Stimulated activated naive CD4-positive, alpha-beta T cell treated with Interleukin-2 at 50 U/mL for 16 hours (primary cell): ENCODE measurements around the gene MAGEB10.
"Not testable (repeated sequence)": the region's sequence is repeated elsewhere in the genome, so short reads cannot be mapped to it uniquely, and the experiment has no call there.

Source experiments
- DNase-seq: peaks from one replicate; lab custom pipeline; 2025; lab: John Stamatoyannopoulos, UW

The MAGEB10 gene

GRCh38 chrX:27807690-27808089 is at the start of gene MAGEB10:
Gene MAGEB10, plus strand, starts transcription at chrX:27807990. Its CDS starts 13,317 bp downstream, at chrX:27821307.
- no peak for DNase-seq

GRCh38 chrX:27765718-27766117 is 42.1 kb upstream of the MAGEB10 start:
- no peak for DNase-seq

DNA sequence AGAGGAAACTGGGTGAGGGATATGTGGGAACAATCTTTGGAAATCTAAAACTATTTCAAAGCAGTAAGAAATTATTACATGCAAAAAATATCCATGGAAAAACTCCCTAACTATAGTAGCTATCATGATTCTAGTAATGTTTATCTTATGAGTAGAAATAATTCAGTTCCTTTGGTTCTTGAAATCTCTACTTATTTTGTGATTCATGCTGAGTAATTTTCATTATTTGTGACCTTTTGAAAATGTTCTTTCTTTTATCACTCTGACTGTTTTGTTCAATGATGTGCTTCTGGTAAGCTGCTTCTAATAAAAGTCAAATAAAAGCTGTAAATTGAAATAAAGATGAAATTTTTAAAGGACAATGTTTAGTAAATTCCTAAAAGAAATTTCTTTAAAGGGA is 40.4 kb upstream of the MAGEB10 start:
- DNase-seq, result no peak

- no peak for DNase-seq
Observed at GRCh38 chrX:27775984-27776383, 31.8 kb upstream of the MAGEB10 start.

DNA sequence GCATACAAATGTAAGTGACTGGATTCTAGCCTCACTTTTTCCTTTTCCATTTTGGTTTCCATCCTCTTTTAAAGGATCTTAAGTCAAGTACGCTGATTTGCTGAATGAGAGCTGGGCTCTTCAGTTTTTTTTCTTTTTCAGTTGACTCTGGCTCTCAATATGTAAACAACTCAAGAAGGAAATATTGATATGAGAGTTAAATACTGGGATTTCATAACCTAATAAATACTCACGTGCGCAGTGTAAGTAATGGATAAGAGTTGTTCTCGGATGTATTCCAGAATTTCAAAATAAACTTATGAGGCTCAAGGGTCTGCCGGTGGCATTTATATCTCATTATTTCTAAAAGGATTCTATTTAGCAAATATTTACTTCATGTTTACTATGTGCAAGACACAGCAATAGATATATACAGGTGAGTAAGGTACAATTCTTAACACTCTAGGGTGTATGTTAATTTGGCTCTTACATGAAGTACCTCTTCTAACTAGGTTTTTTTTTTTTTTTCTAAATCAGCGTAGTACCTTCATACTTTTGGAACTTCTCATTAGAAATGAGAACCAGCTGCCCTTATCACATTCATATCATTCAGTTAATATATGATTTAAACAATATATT is 11.0 kb upstream of the MAGEB10 start:
- DNase-seq, result no peak

GRCh38 chrX:27797575-27797974 is 10.2 kb upstream of the MAGEB10 start:
- no peak for DNase-seq

DNA sequence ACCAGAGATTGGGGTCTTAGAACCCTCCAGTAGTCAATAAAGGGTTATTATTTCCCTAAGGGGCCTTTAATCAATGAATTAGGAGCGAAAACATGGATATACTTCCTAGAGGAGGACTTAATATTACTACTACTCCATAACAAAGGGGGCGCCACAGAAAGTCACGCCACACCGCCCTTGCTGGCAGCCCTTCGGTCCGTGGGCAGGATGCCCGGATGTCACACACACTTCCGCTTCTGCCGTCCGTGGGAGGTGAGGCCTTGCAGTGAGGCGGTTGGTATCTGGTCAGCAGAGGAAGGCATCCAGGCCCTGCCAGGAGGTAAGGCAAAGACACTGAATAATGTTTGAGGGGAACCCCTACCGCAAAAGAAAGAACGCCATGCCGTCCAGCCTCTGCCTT is 436 bp downstream of the MAGEB10 start:
- DNase-seq, result no peak

- not testable (repeated sequence) for DNase-seq
Observed at GRCh38 chrX:27808991-27809859, 1.4 kb downstream of the MAGEB10 start.

- DNase-seq, result no peak
Observed at GRCh38 chrX:27815209-27815608, 7.4 kb downstream of the MAGEB10 start.

DNA sequence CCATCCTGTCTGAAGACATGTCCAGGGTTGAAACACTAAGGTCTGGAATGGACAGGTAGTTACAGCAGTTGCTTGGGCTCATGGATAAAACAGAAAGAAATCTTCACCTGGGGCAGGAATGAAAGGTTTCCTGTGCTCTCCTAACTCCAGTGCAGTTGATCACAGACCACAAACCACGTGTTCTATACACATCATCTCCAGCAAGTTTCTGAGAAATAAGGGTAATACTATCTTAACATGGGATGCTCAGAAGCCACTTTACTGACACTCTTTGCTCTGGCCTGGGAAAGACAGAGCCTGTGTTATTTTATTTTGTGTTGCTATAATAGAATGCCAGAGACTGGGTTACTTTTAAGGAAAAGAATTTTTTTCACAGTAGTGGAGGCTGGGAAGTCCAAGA is 16.0 kb downstream of the MAGEB10 start:
- DNase-seq, result no peak

DNA sequence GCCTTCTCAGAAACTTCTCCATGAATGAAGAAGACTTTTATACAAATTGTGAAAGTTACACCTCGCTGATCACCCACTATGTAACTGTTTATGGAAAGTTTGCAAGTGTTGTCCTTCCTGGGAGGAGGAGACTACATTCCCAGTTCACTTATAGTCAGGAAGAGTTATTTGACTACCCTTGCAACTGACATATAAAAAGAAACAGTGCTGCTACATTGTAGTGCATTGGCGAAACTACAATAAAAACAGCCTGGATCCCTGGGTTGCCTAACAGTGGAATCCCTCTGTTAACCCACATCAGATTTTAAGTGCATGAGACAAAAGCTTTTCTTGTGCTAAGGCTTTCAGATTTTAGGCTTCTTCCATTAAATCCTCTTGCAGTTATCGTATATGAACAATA is 30.4 kb downstream of the MAGEB10 start:
- DNase-seq, result no peak

- DNase-seq, result no peak
Observed at GRCh38 chrX:27840881-27841280, 33.1 kb downstream of the MAGEB10 start.

DNA sequence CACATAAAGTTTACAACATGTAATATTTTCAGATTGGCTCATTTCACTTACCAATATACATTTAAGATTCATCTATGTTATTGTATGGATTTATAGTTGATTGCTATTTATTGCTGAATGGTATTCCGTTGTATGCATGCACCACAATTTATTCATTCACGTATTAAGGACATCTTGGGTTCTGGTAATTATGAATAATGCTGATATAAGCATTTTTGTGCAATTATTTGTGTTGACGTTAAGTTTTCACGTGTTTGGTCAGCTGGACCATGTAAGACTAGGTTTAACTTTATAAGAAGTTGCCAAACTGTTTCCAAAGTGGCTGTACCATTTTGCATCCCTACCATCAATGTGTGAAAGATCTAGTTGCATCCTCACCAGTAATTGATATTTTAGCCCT is 35.1 kb downstream of the MAGEB10 start:
- no peak for DNase-seq

DNA sequence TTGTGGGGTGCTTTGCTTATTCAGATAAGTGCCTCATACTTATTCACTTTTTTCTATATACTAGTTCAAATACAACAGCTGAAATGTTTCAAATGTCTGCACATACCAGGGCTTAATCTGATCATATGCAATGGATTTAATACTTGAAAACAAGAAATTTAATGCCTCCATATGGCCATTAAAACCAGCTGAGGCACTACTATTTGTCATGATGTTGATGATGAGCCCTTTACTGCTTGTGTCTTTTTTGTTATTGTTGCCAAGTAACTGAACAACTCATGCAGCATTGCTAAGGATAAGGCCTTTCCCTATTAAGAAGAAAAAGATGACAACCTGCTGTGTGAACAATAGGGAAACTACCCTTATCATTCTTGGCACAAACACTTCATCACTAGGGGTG is 52.5 kb downstream of the MAGEB10 start:
- DNase-seq, result no peak

- no peak for DNase-seq
Observed at GRCh38 chrX:27863809-27864208, 56.0 kb downstream of the MAGEB10 start.
